LNCaP clone FGC (cell line): ENCODE results near the gene ATP1B3.

Source experiments
- DNase-seq: peaks from one replicate; pipeline ENCODE4 v3.0.0-alpha.2; 2011; ENCODE audit warnings: low read depth
- H3K4me3 ChIP-seq: 2 replicates; pipeline ENCODE4 v1.5.1; 2011; ENCODE audit warnings: mild to moderate bottlenecking, low read depth, low read length, control low read depth
- TF ChIP-seq, protein P1 (sequence below): IDR thresholded peaks from 2 replicates; pipeline ENCODE4 v1.5.1; 2012; ENCODE audit warnings: mild to moderate bottlenecking; ENCODE audit not compliant: control insufficient read depth, insufficient read depth; ENCODE audit errors: extremely low read depth

Gene ATP1B3

DNA sequence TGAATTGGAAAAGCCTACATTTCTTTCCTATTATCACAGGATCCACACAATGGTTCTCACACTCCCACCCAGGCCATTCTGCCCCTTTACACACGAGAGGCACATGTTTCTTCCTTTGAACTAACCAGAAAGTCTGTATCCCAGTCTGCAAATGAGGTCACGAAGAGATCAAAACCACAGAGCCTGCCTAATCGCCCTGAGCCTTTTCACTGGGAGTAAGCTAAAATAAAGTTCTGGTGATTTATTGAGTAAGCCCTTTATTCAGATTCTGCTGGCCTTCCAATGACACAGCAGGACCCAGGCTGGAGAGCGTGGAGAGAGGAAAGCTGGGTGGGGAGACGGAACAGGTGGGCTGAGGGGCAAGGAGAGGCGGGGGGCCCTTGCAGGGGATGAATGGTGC lies 78.7 kb downstream of the ATP1B3 start:
- H3K4me3 ChIP-seq, result no peak overlapping the region
- DNase-seq, result no peak
- TF ChIP-seq, protein P1, sequence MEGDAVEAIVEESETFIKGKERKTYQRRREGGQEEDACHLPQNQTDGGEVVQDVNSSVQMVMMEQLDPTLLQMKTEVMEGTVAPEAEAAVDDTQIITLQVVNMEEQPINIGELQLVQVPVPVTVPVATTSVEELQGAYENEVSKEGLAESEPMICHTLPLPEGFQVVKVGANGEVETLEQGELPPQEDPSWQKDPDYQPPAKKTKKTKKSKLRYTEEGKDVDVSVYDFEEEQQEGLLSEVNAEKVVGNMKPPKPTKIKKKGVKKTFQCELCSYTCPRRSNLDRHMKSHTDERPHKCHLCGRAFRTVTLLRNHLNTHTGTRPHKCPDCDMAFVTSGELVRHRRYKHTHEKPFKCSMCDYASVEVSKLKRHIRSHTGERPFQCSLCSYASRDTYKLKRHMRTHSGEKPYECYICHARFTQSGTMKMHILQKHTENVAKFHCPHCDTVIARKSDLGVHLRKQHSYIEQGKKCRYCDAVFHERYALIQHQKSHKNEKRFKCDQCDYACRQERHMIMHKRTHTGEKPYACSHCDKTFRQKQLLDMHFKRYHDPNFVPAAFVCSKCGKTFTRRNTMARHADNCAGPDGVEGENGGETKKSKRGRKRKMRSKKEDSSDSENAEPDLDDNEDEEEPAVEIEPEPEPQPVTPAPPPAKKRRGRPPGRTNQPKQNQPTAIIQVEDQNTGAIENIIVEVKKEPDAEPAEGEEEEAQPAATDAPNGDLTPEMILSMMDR, result no peak

DNA sequence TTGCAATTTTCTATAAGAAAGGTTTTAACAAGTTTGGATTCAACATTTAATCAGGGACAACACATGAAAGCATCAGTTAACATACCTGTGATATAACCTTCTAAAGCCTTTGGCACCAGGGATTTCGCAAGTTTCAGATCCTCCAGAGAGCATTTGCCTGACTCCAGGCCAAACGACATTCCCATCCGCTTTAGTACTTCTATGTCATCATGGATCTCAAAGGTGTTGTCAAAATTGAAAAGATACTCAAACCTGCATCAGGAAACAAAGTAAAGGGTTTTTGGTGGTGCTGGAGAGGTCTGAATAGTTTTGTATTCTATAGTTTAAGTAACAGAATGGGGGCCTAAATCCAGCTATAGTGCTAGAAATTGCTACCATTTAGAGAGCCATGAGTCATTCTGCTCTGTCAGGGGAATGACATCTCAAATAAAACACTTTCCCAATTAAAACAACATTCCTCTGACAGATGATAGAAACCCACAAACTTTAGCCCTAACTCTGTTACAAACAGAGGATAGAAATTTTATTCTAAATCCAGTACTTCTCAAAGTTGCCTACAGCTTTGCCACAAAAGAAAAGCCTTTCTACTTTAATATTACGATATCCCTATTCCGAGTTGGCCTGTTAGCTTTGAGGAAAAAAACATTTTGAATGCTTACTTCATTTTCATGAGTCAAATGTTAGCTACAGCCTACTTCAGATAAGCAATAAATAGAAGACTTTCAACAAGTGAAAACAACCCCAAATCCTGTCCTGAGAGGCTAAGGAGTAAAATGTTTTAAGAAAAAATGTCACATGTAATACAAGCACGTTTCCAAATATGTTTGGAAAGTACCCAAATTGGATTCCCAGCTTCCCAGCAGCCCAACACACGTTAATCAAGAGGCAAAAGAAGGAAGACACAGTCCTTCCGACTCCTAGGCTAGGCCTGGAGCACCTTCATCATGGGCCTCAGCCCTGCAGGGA lies 83.4 kb downstream of the ATP1B3 start:
- DNase-seq, result no peak
- H3K4me3 ChIP-seq, result no peak overlapping the region
- TF ChIP-seq, protein P1, result no peak

DNA sequence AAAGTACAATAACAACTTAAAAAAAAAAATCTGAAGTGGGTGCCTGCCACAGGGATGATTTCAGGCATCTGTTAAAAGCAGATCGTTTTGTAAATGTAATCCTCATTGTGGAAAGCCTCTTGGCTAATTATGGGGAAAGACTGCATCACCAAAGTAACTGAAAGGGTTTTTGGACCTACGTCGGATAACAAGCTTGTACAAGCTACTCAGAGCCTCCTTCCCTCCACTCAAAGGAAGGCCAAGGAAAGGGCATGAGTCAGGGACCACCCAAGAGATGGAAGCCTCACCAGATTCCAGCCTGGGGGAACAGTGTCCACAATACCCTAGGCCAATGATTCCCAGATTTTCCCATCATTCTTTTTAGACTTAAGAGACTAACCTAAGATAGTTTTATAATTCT lies 84.3 kb downstream of the ATP1B3 start:
- no peak overlapping the region for H3K4me3 ChIP-seq
- DNase-seq, result no peak
- TF ChIP-seq, protein P1, result no peak

DNA sequence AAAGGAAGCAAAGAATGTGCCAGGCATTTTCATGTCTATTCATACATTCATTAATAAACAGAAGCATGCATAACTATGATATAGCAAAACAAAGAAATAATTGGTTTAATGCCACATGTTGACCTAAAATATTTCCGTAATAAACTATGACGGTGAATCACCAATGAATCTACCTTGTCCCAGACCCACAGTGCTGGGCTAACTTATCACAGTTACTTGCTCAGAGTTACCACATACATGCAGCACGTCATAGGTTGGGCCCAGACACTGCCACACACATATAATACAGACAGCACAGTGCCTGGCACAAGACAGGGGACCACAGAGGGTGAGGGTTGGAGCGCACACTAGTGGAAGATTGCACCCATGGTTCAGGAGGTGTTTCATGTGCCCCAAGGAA lies 86.9 kb downstream of the ATP1B3 start:
- no peak overlapping the region for H3K4me3 ChIP-seq
- TF ChIP-seq, protein P1, result no peak
- DNase-seq, result no peak

DNA sequence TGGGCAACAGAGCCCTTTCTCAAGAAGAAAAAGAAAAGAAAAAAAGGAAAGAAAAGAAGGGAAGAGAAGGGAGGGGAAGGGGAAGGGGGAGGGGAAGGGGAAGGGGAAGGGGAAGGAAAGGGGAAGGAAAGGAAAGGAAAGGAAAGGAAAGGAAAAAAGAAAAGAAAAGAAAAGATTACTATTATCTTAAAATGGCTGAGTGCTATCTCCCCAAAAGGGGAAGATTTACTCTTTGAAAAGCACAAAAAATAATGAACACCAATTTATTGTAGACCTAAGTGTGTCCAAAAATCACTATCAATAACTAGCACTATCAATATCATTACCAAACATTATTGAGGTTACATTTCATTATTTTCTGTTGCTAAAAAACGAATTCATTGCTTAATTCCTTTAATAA lies 89.0 kb downstream of the ATP1B3 start:
- TF ChIP-seq, protein P1, result no peak
- H3K4me3 ChIP-seq, result no peak overlapping the region
- DNase-seq, result no peak

DNA sequence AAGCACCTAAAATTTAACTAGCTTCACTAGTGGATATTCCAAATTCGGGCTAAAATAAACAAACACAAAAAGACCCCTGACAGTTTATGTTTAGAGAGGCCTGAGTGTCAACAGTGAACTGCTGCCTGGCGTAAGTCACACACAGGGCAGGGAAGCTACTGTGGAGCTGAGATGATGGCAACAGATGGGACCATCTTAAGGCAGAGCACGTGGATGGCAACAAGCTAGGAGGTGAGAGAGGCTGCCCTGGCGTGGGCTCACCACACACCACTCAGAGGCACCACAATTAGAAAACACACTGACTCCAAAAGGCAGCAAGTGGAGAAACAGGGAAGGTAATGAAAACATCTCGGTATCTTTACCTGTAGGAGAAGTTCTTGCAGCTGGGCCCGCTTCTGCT lies 93.3 kb downstream of the ATP1B3 start:
- H3K4me3 ChIP-seq, result no peak overlapping the region
- TF ChIP-seq, protein P1, result no peak
- DNase-seq, result no peak

DNA sequence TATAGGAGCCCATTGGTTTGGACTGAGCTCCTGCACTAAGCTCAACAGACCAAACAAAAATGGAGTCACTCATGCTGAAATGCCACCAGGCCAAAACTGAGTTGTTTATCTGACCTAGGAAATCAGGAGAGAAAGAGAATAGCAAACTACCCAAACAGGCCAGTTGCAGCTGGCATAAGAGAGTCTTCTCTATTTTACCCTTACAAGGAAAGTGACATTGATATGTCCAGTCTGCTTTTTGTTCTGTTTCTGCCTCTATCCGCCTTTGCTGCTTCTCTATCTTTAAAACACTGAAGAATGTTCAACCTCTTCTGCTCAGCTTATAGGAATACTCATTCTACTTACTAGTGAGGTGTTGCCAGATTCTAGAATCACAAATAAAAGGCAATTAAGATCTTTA lies 95.1 kb downstream of the ATP1B3 start:
- DNase-seq, result no peak
- TF ChIP-seq, protein P1, result no peak
- H3K4me3 ChIP-seq, result no peak overlapping the region
